ENCODE measurements around the gene CD200R1. TPM values are rescaled to one million over a fixed set of nuclear protein-coding genes. Genes with fewer than 3 reads are reported as not detected.
A peak's percentile ranks its signal among the peaks of the same experiment; 100 is the strongest.

Gene CD200R1
- total and polyA plus RNA-seq, 7 experiments from 2014 or later: 11.2 to 22.9 (median 18.8) TPM

DNA sequence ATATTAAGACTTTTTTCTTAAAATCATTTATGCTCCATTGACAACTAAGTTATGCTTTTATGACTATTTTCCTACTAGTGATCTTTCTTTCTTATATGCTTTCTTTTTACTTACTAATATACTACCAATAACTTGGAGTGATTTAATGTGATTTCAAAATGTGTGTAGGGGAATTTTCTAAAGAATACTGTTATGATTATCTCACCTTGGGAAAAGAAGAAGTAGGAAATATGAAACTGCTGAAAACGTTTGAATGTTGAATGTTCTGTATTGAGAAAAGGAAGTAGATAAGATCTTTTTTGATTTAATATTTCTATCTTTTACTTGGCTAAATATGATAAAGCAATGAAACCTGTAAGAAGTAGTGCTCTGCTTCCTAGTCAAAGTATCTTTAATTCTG, 7.8 kb upstream of the CD200R1 start:
- CTCF ChIA-PET: interaction anchor here (1.0 kb wide), 1 partner anchor 9 kb away, joined by 4 read pairs; no protein-coding TSS in a partner anchor
- peaks cover 28 to 73% (median 69%) of the 10 kb centered on the region in 7 donors for H3K4me1 Mint-ChIP-seq
- H3K9me3 Mint-ChIP-seq: peaks cover 0 to under 1% (median 0%) of the 10 kb centered on the region in 11 donors

DNA sequence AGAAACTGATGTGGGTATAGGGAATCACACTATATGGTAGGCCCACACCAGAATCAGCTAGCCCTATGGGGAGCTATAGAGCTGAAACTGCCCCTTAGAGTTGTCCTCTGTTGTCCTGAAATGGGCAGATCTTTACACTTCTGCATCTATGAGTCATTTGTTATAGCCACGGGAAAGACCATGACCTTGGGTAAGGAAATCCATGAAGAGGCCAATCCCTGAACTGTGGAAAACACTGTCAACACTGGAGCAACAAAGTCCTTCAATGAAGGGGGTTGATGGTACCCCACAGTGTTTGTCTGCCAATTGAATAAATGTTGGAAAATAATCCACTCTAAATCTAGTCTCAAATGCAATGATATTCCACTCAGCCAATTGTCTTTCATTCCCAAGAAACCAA, 5.2 kb upstream of the CD200R1 start:
- DNase-seq: no peak
- peak overlapping the region in 1 of 9 donors; percentile 6 for H3K27ac Mint-ChIP-seq
- peaks cover 42 to 77% (median 69%) of the 10 kb centered on the region in 7 donors for H3K4me1 Mint-ChIP-seq
- Histone ChIP-seq H3K4me1 (ENCODE audit: control insufficient read depth in 2 of 2, insufficient read depth in 2 of 2, low read length in 2 of 2) (peaks cover 41 to 64% of the 10 kb centered on the region in 2 donors), H3K27me3 (ENCODE audit: control insufficient read depth in 2 of 2, insufficient read depth in 2 of 2, low read length in 2 of 2) (no peaks in the 10 kb centered on the region), H3K4me3 (ENCODE audit: low read length) (no peak overlapping the region), H3K36me3 (ENCODE audit: control insufficient read depth in 2 of 3, insufficient read depth in 3 of 3, low read length in 3 of 3) (no peaks in the 10 kb centered on the region), H3K27ac (ENCODE audit: low read depth, low read length) (no peak overlapping the region), H3K9me3 (ENCODE audit: control insufficient read depth in 2 of 3, low read length in 3 of 3) (no peaks in the 10 kb centered on the region)
- H3K9me3 Mint-ChIP-seq: no peaks in the 10 kb centered on the region
- ATAC-seq: no peak
- intact Hi-C loops (cut with micrococcal nuclease): no loop called here
- H3K36me3 Mint-ChIP-seq: no peaks in the 10 kb centered on the region
- H3K4me3 Mint-ChIP-seq: no peak overlapping the region
- ChIA-PET CTCF (interaction anchor here (0.6 to 3.8 kb wide), 13 partner anchors 8 to 343 kb away, joined by 3 to 72 read pairs (median 11); partner anchors contain the start of gene GTPBP8), POLR2A (interaction anchor here (1.0 to 2.5 kb wide), 3 partner anchors 39 to 245 kb away, joined by 3 to 11 read pairs (median 3); a partner anchor contains a TSS)
- H3K27me3 Mint-ChIP-seq: peaks cover 0 to 3% (median 0%) of the 10 kb centered on the region in 5 donors

More for the DNA sequence above, 7.8 kb upstream of the CD200R1 start:
- Mint-ChIP-seq H3K27me3 (peaks cover 0 to 3% (median 0%) of the 10 kb centered on the region in 5 donors), H3K36me3 (peaks cover 0 to 2% (median 0%) of the 10 kb centered on the region in 5 donors), H3K4me3 (peak overlapping the region in 4 of 10 donors; percentile 26 to 47 (median 42)), H3K27ac (peak overlapping the region in 8 of 9 donors; percentile 28 to 85 (median 54))
- Histone ChIP-seq H3K9me3 (ENCODE audit: control insufficient read depth in 2 of 3, low read length in 3 of 3) (no peaks in the 10 kb centered on the region), H3K27me3 (ENCODE audit: control insufficient read depth in 2 of 2, insufficient read depth in 2 of 2, low read length in 2 of 2) (no peaks in the 10 kb centered on the region), H3K4me3 (ENCODE audit: low read length) (no peak overlapping the region), H3K36me3 (ENCODE audit: control insufficient read depth in 2 of 3, insufficient read depth in 3 of 3, low read length in 3 of 3) (no peaks in the 10 kb centered on the region), H3K4me1 (ENCODE audit: control insufficient read depth in 2 of 2, insufficient read depth in 2 of 2, low read length in 2 of 2) (peaks cover 15 to 51% of the 10 kb centered on the region in 2 donors), H3K27ac (ENCODE audit: low read depth, low read length) (no peak overlapping the region)
- POLR2A ChIA-PET: interaction anchor here (1.4 kb wide), 1 partner anchor 36 kb away, joined by 3 read pairs; a partner anchor contains a TSS
- no peak for ATAC-seq
- DNase-seq: no peak
- intact Hi-C loops (cut with micrococcal nuclease): no loop called here

DNA sequence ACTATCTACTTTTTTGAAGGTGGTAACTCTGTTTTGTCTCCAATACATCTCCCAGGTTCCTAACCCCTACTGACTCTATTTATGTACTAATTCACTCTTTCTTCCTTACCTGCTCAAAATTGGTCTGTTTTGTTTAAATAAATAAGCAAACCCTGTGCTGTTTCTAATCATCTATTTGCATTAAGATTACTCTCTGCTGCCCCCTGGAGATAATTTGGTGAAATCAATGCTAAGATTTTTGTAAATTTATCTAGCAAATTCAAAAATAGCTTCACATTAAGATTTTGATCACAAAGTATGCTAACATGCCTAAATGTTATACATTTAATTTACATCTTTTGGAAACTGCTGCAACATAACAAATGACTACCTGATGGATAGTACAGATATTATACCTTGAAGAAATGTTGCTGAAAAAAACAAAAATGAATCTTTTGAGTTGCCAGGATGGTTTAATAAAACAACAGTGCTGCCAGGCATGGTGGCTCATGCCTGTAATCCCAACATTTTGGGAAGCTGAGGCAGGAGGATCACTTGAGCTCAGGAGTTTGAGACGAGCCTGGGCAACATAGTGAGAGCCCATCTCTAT, 4.4 kb upstream of the CD200R1 start:
- peak in 7 of 9 donors; percentile 32 to 67 (median 62) for DNase-seq
- H3K9me3 ChIP-seq (ENCODE audit: control insufficient read depth in 2 of 3, low read length in 3 of 3): no peaks in the 10 kb centered on the region
- intact Hi-C loops (cut with micrococcal nuclease): loop anchor here (1.0 to 10.0 kb wide), 13 partner anchors 8 to 845 kb away; partner anchors contain the start of genes CD200R1L (in 1 of the 2) and GCSAM (in 1 of the 2)
- no peaks in the 10 kb centered on the region for H3K36me3 ChIP-seq (ENCODE audit: control insufficient read depth in 2 of 3, insufficient read depth in 3 of 3, low read length in 3 of 3)
- H3K27me3 ChIP-seq (ENCODE audit: control insufficient read depth in 2 of 2, insufficient read depth in 2 of 2, low read length in 2 of 2): no peaks in the 10 kb centered on the region
- Mint-ChIP-seq H3K4me3 (peak overlapping the region in 6 of 10 donors; percentile 0 to 59 (median 28)), H3K36me3 (no peaks in the 10 kb centered on the region), H3K27ac (peak overlapping the region in 7 of 9 donors; percentile 4 to 65 (median 38)), H3K4me1 (peaks cover 45 to 73% (median 64%) of the 10 kb centered on the region in 7 donors), H3K9me3 (no peaks in the 10 kb centered on the region), H3K27me3 (peaks cover 0 to 3% (median 0%) of the 10 kb centered on the region in 5 donors)
- H3K27ac ChIP-seq (ENCODE audit: low read depth, low read length): no peak overlapping the region
- ATAC-seq: peak; percentile 52
- H3K4me3 ChIP-seq (ENCODE audit: low read length): no peak overlapping the region
- ChIA-PET CTCF (interaction anchor here (0.6 to 3.8 kb wide), 22 partner anchors 9 to 907 kb away, joined by 3 to 72 read pairs (median 6); partner anchors contain the start of gene GTPBP8), POLR2A (interaction anchor here (1.0 to 2.5 kb wide), 4 partner anchors 12 to 245 kb away, joined by 3 to 11 read pairs (median 5); partner anchors contain the start of gene GTPBP8)
- H3K4me1 ChIP-seq (ENCODE audit: control insufficient read depth in 2 of 2, insufficient read depth in 2 of 2, low read length in 2 of 2): peaks cover 35 to 57% of the 10 kb centered on the region in 2 donors

DNA sequence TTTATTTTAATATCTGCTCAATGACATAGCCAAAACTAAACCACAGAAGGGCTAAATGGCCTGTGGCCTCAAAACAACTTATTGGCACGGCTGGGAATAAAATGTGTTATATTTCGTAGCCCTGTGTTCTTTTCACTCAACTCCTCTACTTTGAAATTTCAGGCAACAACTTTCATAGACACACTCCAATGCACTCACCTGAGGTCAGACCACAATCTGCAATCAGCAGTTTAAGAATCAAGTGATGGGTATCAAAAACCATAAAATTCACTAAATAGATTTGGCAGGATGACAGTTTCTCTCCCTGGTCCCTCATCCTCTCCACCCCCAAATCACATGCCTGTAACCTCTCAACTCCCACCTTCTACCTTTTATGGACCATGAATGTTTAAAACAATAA, 2.0 kb upstream of the CD200R1 start:
- POLR2A ChIA-PET: interaction anchor here (0.7 to 1.4 kb wide), 3 partner anchors 9 to 237 kb away, joined by 3 to 4 read pairs (median 4); no protein-coding TSS in a partner anchor
- no peak for ATAC-seq
- Mint-ChIP-seq H3K4me3 (peak overlapping the region in 9 of 10 donors; percentile 49 to 97 (median 69)), H3K36me3 (no peaks in the 10 kb centered on the region), H3K27me3 (peaks cover 0 to 3% (median 0%) of the 10 kb centered on the region in 5 donors), H3K27ac (peak overlapping the region; percentile 65 to 97 (median 95)), H3K9me3 (no peaks in the 10 kb centered on the region), H3K4me1 (peaks cover 40 to 64% (median 53%) of the 10 kb centered on the region in 7 donors)
- H3K4me1 ChIP-seq (ENCODE audit: control insufficient read depth in 2 of 2, insufficient read depth in 2 of 2, low read length in 2 of 2): peaks cover 28 to 39% of the 10 kb centered on the region in 2 donors
- peak overlapping the region; percentile 80 for H3K27ac ChIP-seq (ENCODE audit: low read depth, low read length)
- H3K4me3 ChIP-seq (ENCODE audit: low read length): no peak overlapping the region
- no peaks in the 10 kb centered on the region for H3K27me3 ChIP-seq (ENCODE audit: control insufficient read depth in 2 of 2, insufficient read depth in 2 of 2, low read length in 2 of 2)
- H3K9me3 ChIP-seq (ENCODE audit: control insufficient read depth in 2 of 3, low read length in 3 of 3): no peaks in the 10 kb centered on the region
- CTCF ChIA-PET: interaction anchor here (0.7 to 3.3 kb wide), 3 partner anchors 50 to 415 kb away, joined by 3 to 22 read pairs (median 5); no protein-coding TSS in a partner anchor
- DNase-seq: no peak
- intact Hi-C loops (cut with micrococcal nuclease): loop anchor here (5.0 to 10.0 kb wide), 5 partner anchors 132 to 842 kb away; partner anchors contain the start of genes CD200R1L (in 1 of the 2) and GCSAM (in 1 of the 2)
- no peaks in the 10 kb centered on the region for H3K36me3 ChIP-seq (ENCODE audit: control insufficient read depth in 2 of 3, insufficient read depth in 3 of 3, low read length in 3 of 3)

DNA sequence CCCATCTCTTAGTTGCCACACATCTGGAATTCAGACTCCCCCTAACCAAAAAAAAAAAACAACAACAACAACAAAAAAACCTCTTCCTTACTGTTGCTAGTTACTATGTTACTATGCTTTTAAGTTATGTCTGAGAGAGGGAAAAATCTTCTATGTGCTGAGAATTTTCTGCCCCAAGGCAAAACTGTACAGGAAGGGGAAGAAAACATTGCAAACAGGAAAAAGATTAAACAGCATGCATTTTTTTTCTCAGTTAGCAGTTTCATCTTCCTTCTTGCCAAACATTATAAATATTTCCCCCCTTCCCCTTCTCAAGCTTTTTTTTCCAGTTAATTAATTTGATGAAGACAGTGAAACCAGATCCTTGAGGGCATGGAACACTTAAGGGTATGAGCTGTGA, 1.1 kb upstream of the CD200R1 start:
- H3K36me3 Mint-ChIP-seq: peaks cover 0 to 3% (median 0%) of the 10 kb centered on the region in 5 donors

DNA sequence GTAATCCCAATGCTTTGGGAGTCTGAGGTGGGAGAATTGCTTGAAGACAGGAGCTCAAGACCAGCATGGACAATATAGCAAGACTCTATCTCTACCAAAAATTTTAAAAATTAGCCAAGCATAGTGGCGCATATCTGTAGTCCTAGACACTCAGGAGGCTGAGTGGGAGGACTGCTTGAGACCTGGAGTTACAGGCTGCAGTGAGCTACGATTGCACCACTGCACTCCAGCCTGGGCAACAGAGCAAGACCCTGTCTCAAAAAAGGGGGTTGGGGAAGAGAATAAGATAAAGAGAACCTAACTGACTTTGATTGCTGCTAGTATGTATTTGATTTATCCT, 755 bp downstream of the CD200R1 start:
- Mint-ChIP-seq H3K27me3 (no peaks in the 10 kb centered on the region), H3K27ac (peak overlapping the region; percentile 86 to 97 (median 95)), H3K4me1 (peaks cover 53 to 87% (median 70%) of the 10 kb centered on the region in 7 donors), H3K9me3 (no peaks in the 10 kb centered on the region), H3K4me3 (peak overlapping the region; percentile 83 to 98 (median 94)), H3K36me3 (peaks cover 0 to 5% (median 0%) of the 10 kb centered on the region in 5 donors)
- intact Hi-C loops (cut with micrococcal nuclease): loop anchor here (5.0 to 10.0 kb wide), 6 partner anchors 52 to 839 kb away; partner anchors contain the start of genes ATG3 (in 1 of the 2), CD200R1L (in 1 of the 2), GCSAM (in 1 of the 2) and SLC35A5 (in 1 of the 2)
- Histone ChIP-seq H3K36me3 (ENCODE audit: control insufficient read depth in 2 of 3, insufficient read depth in 3 of 3, low read length in 3 of 3) (no peaks in the 10 kb centered on the region), H3K4me1 (ENCODE audit: control insufficient read depth in 2 of 2, insufficient read depth in 2 of 2, low read length in 2 of 2) (peaks cover 28 to 45% of the 10 kb centered on the region in 2 donors), H3K27ac (ENCODE audit: low read depth, low read length) (peak overlapping the region; percentile 80), H3K9me3 (ENCODE audit: control insufficient read depth in 2 of 3, low read length in 3 of 3) (no peaks in the 10 kb centered on the region), H3K27me3 (ENCODE audit: control insufficient read depth in 2 of 2, insufficient read depth in 2 of 2, low read length in 2 of 2) (no peaks in the 10 kb centered on the region), H3K4me3 (ENCODE audit: low read length) (peak overlapping the region; percentile 72)
- ChIA-PET CTCF (interaction anchor here (0.6 to 3.3 kb wide), 6 partner anchors 14 to 332 kb away, joined by 3 to 22 read pairs (median 6); partner anchors contain the start of gene GTPBP8), POLR2A (interaction anchor here (0.7 to 2.1 kb wide), 11 partner anchors 9 to 541 kb away, joined by 3 to 14 read pairs (median 5); partner anchors contain the start of genes GTPBP8 and SPICE1)
- ATAC-seq (peak; percentile 20), DNase-seq (no peak)

More for the DNA sequence above, 1.1 kb upstream of the CD200R1 start:
- Histone ChIP-seq H3K9me3 (ENCODE audit: control insufficient read depth in 2 of 3, low read length in 3 of 3) (no peaks in the 10 kb centered on the region), H3K4me3 (ENCODE audit: low read length) (peak overlapping the region; percentile 72), H3K36me3 (ENCODE audit: control insufficient read depth in 2 of 3, insufficient read depth in 3 of 3, low read length in 3 of 3) (no peaks in the 10 kb centered on the region), H3K4me1 (ENCODE audit: control insufficient read depth in 2 of 2, insufficient read depth in 2 of 2, low read length in 2 of 2) (peaks cover 28 to 39% of the 10 kb centered on the region in 2 donors), H3K27ac (ENCODE audit: low read depth, low read length) (peak overlapping the region; percentile 80), H3K27me3 (ENCODE audit: control insufficient read depth in 2 of 2, insufficient read depth in 2 of 2, low read length in 2 of 2) (no peaks in the 10 kb centered on the region)
- peaks cover 49 to 72% (median 61%) of the 10 kb centered on the region in 7 donors for H3K4me1 Mint-ChIP-seq
- H3K27me3 Mint-ChIP-seq: peaks cover 0 to 3% (median 0%) of the 10 kb centered on the region in 5 donors
- no peak for DNase-seq
- H3K27ac Mint-ChIP-seq: peak overlapping the region; percentile 68 to 97 (median 95)
- no peak for ATAC-seq
- peak overlapping the region; percentile 74 to 98 (median 92) for H3K4me3 Mint-ChIP-seq
- H3K9me3 Mint-ChIP-seq: no peaks in the 10 kb centered on the region
- ChIA-PET POLR2A (interaction anchor here (1.3 to 1.4 kb wide), 2 partner anchors 44 to 236 kb away, joined by 3 to 4 read pairs; no protein-coding TSS in a partner anchor), CTCF (interaction anchor here (2.3 to 3.3 kb wide), 2 partner anchors 241 to 334 kb away, joined by 5 to 22 read pairs; no protein-coding TSS in a partner anchor)
- intact Hi-C loops (cut with micrococcal nuclease): loop anchor here (5.0 to 10.0 kb wide), 5 partner anchors 131 to 841 kb away; partner anchors contain the start of genes CD200R1L (in 1 of the 2) and GCSAM (in 1 of the 2)

Measured in naive thymus-derived CD4-positive, alpha-beta T cell (primary cell).